CD4-positive, alpha-beta T cell treated with Interferon alpha-2 for 1 hour (primary cell): Measurements from ENCODE around the gene C12orf43.
"Not testable (repeated sequence)": the region's sequence is repeated elsewhere in the genome, so short reads cannot be mapped to it uniquely, and the experiment has no call there.

ENCODE experiments used
- DNase-seq, 2 donors: peaks; one replicate each; pipeline ENCODE4 v3.0.0-alpha.2; 2020 to 2022

The C12orf43 gene, protein sequence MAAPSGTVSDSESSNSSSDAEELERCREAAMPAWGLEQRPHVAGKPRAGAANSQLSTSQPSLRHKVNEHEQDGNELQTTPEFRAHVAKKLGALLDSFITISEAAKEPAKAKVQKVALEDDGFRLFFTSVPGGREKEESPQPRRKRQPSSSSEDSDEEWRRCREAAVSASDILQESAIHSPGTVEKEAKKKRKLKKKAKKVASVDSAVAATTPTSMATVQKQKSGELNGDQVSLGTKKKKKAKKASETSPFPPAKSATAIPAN

DNA sequence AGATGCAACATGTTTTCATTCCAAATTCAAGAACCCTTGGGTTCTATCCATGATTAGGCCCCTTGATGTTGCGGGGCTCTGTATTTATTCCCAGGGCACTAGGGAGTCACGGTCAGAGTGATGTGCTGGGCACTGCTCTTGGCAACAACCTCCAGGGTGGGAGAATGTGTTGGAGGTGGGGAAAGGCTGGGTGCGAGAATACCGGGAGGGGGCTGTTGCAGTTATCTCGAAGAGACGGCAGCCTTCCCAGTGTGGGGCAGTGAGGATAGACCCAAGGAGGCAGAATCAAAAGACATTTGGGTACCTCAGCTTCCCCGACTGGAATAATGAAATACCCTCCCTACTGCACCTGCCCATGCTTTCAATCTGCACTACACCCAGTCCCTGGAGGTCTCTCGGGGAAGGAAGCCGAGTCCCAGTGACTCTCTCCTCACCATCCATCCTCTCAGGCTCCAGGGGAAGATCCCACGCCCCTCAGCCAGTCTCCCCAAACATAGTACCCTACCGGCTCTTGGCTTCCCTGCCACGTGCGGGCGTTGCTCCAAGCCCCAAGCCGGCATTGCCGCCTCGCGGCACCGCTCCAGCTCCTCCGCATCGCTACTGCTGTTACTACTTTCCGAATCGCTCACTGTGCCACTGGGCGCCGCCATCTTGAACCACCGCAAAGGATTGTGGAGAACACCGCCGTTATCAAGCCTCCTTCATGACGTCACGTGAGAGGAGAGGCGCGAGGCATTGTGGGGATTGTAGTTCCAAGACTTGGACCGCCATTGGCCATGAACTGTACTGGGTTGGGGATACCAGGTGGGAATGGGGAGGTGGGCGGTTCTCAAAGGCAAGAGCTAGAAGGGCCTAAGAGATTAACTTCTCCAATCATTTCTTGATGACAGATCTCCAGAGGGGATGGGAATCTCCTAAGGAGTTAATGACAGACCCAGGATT lies at the start of gene C12orf43:
Gene C12orf43 (minus strand): TSS at position 663 of the 942 bp plus-strand sequence. CDS start 13 bp downstream, at position 650.
- peak; percentile 90 to 94 for DNase-seq

DNA sequence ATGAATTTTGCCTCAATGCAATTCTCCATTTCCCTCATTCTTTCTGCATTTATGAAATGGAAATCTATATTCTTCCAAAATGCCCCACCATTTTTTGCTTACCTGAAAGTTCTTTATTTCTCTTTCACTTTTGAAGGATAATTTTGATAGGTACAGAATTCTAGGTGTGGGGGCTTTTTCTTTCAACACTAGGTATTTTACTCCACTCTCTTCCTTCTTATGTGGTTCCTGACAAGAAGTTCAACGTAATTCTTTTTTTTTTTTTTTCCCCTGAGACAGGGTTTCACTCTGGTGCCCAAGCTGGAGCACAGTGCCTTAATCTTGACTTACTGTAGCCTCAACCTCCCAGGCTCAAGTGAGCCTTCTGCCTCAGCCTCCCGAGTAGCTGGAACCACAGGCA lies 49.1 kb upstream of the C12orf43 start:
- no peak for DNase-seq

DNA sequence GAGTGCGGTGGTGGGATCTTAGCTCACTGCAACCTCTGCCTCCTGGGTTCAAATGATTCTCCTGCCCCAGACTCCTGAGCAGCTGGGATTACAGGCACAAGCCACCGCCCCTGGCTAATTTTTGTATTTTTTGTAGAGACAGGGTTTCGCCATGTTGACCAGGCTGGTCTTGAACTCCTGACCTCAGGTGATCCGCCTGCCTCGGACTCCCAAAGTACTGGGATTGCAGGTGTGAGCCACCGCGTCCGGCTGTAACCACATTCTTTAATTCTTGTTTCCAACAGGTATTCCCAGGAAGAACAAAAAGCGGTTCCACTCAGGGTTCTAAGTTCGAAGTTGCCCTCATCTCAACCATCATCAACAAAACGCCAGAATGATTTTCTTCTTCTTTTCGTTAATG lies 48.3 kb upstream of the C12orf43 start:
- not testable (repeated sequence) for DNase-seq

DNA sequence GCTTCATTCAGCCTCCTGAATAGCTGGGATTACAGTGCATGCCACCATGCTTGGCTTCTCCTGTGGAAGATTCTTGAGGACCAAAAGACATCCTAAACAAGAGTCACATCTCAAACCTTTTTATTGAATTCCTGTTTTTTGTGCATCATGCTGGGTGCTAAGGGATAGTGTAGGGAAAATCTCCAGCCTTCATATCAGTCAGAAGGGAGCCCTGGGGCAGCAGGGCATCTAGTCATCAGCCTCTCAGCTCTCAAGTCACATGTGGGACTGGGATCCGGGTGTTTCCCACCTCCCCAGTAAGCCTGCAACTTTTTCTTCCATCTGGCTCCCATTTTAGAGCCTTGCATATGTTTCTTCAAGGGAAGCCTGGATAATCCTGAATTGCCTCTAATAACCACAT lies 47.8 kb upstream of the C12orf43 start:
- no peak for DNase-seq

DNA sequence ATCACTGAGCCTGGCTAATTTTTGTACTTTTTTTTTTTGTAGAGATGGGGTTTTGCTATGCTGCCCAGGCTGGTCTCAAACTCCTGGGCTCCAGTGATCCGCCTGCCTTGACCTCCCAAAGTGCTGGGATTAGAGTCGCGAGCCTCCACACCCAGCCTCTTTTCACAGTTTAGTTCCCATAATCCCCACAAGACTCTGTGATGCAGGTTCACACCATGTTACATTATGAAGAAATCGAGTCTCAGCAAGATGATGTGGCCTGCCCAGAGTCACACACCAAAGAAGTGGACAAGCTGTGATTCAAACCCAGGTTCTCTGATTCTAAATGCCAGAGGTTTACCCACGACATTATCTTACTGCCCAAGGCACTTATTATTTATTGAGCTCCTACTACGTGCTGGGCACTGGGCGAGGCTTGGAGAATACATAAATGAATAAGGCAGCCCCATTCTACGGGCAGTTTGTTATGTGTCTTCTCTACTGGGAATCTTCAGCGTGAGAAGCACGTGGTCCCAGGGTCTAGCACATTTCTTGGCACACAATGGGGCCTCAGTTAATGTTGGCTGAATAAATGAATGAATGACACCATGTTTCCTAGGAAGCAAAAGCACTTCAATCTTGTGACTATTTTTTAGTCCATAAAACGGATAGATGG lies 46.2 kb upstream of the C12orf43 start:
- DNase-seq = no peak

DNA sequence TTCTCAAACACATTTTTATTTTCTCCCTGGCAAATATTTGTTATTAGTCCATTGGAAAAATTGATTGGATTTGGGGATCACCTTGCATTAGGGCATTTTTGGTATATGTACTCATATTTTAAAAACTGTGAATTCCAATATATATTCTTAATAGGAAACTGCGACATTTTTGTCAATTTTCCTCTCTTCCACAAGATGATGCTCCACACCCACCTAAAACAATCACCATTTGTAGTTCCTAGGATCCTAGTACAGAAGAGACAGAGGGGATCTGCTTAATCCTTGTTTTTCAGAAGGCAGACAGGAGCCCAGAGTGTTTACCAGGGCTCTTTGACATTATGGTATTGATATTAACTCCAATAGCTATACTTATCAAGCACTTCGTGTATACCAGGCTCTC lies 45.5 kb upstream of the C12orf43 start:
- no peak for DNase-seq

DNA sequence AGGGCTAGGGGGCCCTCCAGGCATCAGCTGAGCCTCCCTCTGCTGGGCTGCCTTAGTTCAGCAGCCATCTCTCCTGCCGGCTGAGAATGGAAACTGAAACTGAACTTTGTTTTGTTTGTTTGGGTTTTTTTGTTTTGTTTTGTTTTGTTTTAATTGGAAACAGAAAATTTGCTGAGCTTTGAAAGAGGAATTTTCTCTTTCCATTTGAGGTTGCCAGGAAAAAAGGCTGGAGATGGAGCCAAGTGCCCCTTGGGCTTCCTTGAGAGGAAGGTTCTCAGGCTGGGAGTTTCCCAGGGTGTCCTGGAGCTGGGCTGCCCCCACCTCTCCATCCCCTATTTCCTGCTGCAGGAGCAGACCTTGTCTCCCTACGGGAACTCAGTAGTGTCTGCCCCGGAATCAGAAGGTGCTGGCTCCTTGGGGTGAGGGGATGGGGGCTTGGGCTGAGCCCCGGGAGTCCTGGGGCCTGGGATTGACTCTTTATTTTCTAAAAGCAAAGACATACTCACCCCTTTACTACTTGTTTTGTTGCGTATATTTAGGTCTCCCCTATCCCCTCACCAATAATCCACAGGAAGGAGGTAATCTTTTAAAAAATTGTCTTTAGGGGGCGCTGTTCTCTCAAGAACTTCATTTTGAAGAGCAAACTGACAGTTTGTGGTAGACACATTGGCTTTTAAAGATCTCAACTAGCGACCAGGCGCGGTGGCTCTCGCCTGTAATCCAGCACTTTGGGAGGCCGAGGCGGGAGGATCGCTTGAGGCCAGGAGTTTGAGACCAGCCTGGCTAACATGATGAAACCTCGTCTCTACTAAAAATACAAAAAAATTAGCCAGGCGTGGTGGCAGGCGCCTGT lies 44.1 kb upstream of the C12orf43 start:
- peak; percentile 79 to 89 for DNase-seq

DNA sequence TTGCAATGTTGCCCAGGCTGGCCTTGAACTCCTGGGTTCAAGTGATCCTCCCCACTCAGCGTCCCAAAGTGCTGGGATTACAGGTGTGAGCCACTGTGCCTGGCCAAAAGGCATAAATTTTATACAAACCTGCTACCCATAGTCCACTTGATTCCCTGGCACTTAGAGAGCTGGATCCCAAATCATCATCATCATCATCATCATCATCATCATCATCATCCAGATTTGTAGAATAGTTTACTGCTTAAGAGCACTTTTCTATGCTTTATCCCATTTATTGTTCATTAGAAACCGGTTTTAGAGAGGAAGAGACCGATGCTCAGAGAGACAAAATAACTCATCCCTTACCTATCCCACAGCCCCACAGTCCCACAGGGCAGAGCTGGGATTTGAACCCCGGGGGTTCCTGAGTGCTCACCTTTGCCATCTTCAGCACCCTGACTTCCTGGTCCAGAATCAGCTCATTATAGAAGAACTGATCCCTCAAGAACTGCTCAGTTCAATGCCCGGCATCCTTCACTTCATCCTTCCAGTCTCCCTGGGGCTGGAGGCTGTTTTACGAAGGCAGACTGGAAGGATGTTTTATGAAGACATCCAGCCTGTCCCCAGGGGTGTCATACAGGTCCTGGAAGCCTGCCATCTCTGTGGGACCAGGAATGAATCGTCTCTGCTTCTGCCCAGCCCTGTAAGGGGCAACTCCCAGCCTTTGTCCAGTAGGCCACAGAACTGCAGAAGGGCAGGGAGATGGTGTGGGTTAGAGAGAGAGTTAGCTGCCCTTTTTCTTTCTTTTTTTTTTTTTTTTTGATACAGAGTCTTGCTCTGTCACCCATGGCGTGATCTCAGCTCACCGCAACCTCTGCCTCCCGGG lies 43.0 kb upstream of the C12orf43 start:
- no peak for DNase-seq

DNA sequence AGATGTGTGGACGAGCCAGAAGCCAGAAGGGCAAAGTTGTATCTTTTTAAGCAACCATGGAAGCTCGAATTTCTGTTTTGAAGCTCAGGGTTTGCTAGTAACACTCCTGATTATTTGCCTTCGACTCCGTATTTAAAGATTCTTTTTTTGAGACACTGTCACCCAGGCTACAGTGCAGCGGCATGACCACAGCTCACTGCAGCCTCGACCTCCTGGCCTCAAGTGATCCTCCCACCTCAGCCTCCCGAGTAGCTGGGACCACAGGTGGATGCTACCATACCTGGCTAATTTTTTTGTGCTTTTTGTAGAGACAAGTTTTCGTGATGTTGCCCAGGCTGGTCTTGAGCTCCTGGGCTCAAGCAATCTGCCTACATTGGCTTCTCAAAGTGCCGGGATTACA lies 41.5 kb upstream of the C12orf43 start:
- no peak for DNase-seq

DNA sequence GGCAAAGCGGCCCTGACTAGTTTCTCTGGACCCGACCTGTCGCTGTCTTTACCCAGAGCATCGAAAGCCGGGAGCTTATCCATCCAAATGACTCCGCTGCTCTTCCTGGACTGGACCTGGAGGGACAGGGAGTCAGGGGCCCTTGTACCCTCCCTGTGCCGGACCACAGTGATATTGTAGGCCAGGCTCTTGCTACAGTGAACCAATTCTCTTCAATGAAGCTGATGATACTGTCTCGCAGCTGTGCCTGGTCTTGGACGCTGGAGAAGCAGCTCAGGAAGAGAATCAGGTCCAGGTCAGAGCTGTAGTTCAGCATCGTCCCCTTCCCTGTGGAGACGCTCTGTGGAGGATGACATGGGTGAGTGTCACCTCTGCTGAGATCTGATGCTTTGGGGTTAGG lies 37.4 kb upstream of the C12orf43 start:
- DNase-seq = no peak

DNA sequence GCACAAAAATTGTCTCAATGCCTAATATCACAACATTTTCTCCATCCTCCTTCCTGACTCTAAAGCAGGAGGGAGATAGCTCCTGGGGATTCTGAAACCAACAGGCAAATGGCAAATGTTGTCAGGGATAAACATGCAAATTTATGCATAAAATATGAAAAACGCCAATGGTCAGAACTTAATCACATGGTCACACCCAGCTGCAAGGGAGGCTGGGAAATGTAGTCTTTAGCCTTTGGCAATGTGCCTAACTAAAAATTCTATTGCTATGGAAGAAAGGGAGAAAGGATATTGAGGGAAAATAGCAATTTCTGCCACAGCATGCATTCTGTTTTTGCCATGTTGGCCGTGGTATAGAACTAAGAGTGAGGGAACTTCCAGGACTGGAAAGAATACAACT lies 34.4 kb upstream of the C12orf43 start:
- no peak for DNase-seq

DNA sequence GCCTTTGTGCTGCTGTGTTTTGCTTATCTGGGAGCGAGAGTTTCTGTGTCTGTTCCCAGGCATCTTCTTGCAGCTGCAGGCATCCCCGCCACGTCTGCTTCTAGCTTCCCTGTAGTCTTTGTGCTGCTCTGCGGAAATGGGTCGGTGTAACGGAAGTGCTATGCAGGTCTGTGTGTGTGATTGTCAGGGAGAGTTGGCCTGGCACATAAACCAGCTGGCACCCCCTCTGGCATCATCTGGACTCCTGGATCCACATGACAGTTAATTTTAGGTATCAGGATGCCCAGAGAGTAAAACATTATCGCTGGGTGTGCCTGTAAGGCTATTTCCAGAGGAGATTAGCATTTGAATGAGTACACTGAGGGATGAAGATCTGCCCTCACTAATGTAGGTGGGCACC lies 32.2 kb upstream of the C12orf43 start:
- DNase-seq = peak in 1 of 2 donors; percentile 37

DNA sequence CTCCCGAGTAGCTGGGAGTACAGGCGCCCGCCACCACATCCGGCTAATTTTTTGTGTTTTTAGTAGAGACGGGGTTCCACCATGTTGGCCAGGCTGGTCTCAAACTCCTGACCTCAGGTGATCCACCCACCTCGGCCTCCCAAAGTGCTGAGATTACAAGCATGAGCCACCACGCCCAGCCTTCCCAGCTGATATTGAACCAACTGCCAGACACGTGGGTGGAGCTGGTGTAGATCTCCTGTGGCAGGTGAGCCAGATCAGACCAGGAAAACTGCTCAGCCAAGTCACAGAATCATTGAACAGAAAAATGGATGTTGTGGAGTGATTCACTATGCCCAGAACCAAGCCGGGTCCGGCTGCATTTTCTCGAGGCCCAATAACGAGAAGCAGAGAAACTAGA lies 31.1 kb upstream of the C12orf43 start:
- DNase-seq = not testable (repeated sequence)

DNA sequence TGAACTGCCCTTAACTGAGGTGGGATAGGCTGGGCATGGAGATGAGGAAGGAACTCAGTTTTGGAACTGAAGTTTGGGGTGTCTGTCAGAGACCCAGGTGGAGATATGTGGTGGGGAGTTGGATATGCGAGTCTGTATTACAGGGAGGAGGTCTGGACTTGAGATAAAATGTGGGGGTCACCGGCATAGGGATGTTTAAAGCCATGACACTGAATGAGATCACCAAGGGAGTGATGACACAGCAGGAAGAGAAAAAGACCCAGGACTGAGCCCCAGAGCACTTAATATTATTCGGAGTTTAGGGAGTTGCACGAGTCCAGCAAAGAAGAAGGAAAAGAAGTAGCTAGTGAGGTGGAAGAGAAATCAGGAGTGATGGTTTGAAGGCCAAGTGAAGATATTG lies 26.8 kb upstream of the C12orf43 start:
- no peak for DNase-seq

DNA sequence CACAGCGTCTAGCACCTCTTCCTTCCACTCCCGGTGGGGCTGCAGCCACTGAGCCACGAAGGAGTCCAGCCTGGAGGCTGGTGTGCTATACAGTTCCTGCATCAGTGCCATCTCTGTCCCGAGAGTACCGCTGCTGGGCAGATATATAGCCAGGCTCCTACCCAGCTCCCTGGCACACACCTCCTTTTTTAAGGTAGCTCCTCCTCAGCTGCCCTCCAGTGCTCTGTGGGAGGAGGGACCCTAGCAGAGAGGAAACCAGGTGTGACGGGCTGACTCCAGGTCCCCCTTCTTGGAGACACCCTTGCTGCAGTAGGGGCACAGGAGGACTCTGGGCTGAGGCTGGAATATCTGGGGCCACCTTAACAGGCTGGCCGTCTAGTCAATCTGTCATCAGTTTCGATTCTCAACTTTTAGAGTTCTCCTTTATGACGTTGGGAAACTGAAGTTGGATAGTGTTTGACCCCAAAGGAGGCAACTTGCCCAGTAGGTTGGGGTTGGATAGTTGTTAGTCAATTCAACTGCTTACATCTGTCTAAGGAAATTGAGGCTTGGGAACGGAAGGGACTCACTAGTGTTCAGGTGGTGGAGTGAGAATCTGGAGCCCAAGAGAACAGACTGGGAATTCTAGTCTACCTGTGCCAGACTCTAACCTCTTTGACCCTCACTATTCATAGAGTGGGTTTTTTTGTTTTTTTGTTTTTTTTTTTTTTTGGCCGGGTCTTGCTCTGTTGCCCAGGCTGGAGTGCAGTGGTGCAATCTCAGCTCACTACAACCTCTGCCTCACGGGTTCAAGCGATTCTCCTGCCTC lies 22.8 kb upstream of the C12orf43 start, which contains the start of gene OASL:
Gene OASL (minus strand): TSS at position 386 of the 808 bp plus-strand sequence. CDS start 275 bp downstream, at position 111.
- DNase-seq = peak; percentile 91 to 94

DNA sequence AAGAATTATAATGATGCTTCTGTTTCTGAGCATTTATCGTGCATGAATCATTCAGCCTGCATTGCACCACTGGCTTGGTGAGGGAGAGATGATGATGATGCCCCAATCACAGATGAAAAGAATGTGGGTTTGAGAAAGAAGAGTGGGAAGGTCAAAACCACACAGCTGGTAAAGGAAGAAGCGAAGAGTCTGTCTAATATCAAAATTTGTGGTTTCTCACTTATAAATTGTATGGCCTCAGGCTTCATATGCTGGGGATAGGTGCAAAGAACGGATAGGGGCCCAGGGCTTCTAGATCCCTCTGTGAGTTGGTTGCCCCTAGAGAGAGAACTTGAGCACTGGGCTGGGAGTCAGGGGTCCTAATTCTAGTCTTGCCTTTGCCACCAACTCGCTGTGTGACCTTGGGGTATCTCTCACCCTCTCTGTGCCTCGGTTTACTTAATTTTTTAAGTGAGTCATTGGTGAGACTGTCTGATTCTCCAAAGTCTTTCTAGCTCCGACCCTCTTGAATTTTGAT lies 20.6 kb upstream of the C12orf43 start:
- peak; percentile 37 to 71 for DNase-seq

DNA sequence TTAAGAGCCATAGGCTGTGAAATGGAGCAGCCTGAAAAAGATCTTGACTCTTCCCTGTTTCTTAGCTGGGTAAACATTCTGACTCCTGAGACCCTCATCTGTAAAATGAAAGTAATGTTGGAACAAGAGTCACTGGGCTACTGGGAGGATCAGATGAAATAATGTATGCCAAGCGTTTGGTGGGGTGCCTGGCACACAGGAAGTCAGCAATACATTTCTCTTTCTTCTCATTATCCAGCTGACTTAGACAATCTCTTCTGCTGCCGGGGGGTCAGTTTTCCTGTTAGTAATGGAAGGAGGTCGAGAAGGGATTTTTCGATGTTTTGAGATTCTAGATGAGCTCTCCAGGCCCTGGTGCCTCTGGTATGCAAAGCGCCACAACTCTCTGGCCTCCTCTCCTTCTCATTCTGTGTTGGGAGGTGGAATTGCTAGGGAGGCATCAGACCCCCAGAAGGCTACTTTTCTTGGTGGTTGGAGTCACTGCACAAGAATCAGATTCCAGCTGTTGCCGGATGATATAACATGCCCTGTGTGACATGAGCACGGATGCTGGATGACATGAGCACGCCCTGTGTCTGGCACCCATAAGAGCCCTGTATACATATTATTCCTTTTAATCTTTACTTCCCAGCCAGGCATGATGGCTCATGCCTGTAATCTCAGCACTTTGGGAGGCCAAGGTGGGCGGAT lies 18.5 kb upstream of the C12orf43 start:
- no peak for DNase-seq

DNA sequence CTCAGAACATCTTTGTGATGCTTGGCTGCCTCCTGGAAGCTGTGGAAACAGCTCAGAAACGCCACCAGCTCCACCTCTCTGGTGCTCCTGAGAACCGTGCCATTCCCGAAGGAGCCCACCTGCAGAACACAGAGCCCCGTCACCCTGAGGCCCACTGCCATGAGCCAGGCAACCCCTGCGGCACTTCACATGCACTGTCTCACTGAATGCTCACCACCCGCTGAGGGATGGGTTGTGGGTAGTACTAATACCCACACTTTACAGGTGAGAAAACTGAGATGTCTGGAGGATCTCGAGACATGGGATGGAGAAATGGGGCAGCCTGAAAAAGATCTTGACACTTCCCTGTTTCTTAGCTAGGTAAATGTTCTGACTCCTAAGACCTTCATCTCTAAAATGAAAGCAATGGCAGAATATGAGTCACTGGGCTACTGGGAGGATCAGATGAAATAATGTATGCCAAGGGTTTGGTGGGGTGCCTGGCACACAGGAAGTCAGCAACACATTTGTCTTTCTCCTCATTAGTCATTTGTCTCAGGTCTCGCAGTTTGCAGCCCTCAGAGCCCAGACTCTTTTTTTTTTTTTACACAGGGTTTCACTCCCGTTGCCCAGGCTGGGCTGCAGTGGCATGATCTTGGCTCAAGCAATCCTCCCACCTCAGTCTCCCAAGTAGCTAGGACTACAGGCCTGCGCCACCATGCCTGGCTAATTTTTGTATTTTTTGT lies 17.5 kb upstream of the C12orf43 start:
- peak; percentile 69 to 83 for DNase-seq
